WI38 (cell line): Measurements from ENCODE around the gene NUPR2.
"Not testable (repeated sequence)": the region's sequence is repeated elsewhere in the genome, so short reads cannot be mapped to it uniquely, and the experiment has no call there.

Experiments used
- H3K4me3 ChIP-seq: 2 replicates; pipeline ENCODE4 v1.5.1; 2011; ENCODE audit warnings: low read depth, mild to moderate bottlenecking, control low read depth, low read length
- CTCF ChIP-seq: IDR thresholded peaks from 2 replicates; pipeline ENCODE4 v1.5.1; 2012; ENCODE audit warnings: low read depth, mild to moderate bottlenecking, control low read depth, low read length

Gene NUPR2

GRCh38 chr7:56115852-56116538 lies at the start of gene NUPR2:
Gene NUPR2, minus strand, starts transcription at chr7:56116417. Its CDS starts 103 bp downstream, at chr7:56116314.
- TF ChIP-seq CTCF, result no peak
- no peak within 1 kb of the TSS for H3K4me3 ChIP-seq

- TF ChIP-seq CTCF, result no peak
Observed at GRCh38 chr7:56157238-56157790, 41.1 kb upstream of the NUPR2 start.

GRCh38 chr7:56131062-56131461 lies 14.8 kb upstream of the NUPR2 start:
- H3K4me3 ChIP-seq, result not testable (repeated sequence)

More at GRCh38 chr7:56157238-56157790, 41.1 kb upstream of the NUPR2 start:
- H3K4me3 ChIP-seq, result no peak overlapping the region

GRCh38 chr7:56127241-56127975 lies 11.2 kb upstream of the NUPR2 start:
- no peak overlapping the region for H3K4me3 ChIP-seq
- no peak for TF ChIP-seq CTCF

- TF ChIP-seq CTCF, result no peak
- peak overlapping the region; percentile 14; the same call in 1 of the 2 replicates for H3K4me3 ChIP-seq
Observed at GRCh38 chr7:56125831-56126230, 9.6 kb upstream of the NUPR2 start.

- H3K4me3 ChIP-seq, result no peak overlapping the region
- no peak for TF ChIP-seq CTCF
Observed at GRCh38 chr7:56124981-56125380, 8.8 kb upstream of the NUPR2 start.

- no peak overlapping the region for H3K4me3 ChIP-seq
- no peak for TF ChIP-seq CTCF
Observed at GRCh38 chr7:56121440-56121839, 5.2 kb upstream of the NUPR2 start.

- not testable (repeated sequence) for H3K4me3 ChIP-seq
Observed at GRCh38 chr7:56112244-56112643, 4.0 kb downstream of the NUPR2 start.
